K562 (cell line): ENCODE results near the gene CTF1. TPM values are rescaled to one million over a fixed set of nuclear protein-coding genes. Genes with fewer than 3 reads are reported as not detected.

ENCODE experiments used
- CCNT2 ChIP-seq: IDR thresholded peaks from 2 replicates; pipeline ENCODE4 v1.6.1; 2011; ENCODE audit warnings: borderline replicate concordance, low read depth, mild to moderate bottlenecking, moderate library complexity, mixed read lengths, low read length; ENCODE audit not compliant: insufficient read length; ENCODE audit errors: extremely low read depth
- DDX20 ChIP-seq: fragments of 450-650 bp; IDR thresholded peaks from 2 replicates; pipeline ENCODE4 v1.6.1; 2016; ENCODE audit warnings: missing genetic modification characterization, low read depth, mild to moderate bottlenecking, missing compliant biosample characterization, moderate library complexity
- ELF4 ChIP-seq: fragments of 450-650 bp; formaldehyde crosslinking; IDR thresholded peaks from 2 replicates; pipeline ENCODE4 v1.4.0; 2022; ENCODE audit warnings: missing genetic modification characterization
- ETV1 ChIP-seq: fragments of 450-650 bp; conservative IDR thresholded peaks from 2 replicates; pipeline ENCODE4 v1.6.1; 2016; ENCODE audit warnings: missing genetic modification characterization, control low read depth, low read depth, missing compliant biosample characterization
- HDAC8 ChIP-seq: fragments of 450-650 bp; IDR thresholded peaks from 2 replicates; pipeline ENCODE4 v1.6.1; 2016; ENCODE audit warnings: mild to moderate bottlenecking, missing genetic modification characterization, moderate library complexity, missing compliant biosample characterization
- KHSRP ChIP-seq: fragments of 450-650 bp; IDR thresholded peaks from 2 replicates; pipeline ENCODE4 v1.6.1; 2017
- MIER1 ChIP-seq: fragments of 450-650 bp; IDR thresholded peaks from 2 replicates; pipeline ENCODE4 v1.6.1; 2016; ENCODE audit warnings: antibody characterized with exemption, mild to moderate bottlenecking, low read depth
- MTA1 ChIP-seq: fragments of 450-650 bp; IDR thresholded peaks from 2 replicates; pipeline ENCODE4 v1.6.1; 2017; ENCODE audit warnings: borderline replicate concordance
- NR1H2 ChIP-seq: sonication (generic); formaldehyde crosslinking; IDR thresholded peaks from 2 replicates; pipeline ENCODE4 v1.4.0; 2020; ENCODE audit warnings: mild to moderate bottlenecking, missing genetic modification reagents
- PHF8 ChIP-seq: fragments of 200-600 bp; sonication (generic); IDR thresholded peaks from 2 replicates; pipeline ENCODE4 v1.6.1; 2012; ENCODE audit warnings: mixed run types, mild to moderate bottlenecking, inconsistent platforms, low read length, moderate library complexity, borderline replicate concordance
- U2AF2 ChIP-seq: fragments of 200-400 bp; formaldehyde crosslinking; optimal IDR thresholded peaks from 2 replicates; pipeline ENCODE3; 2017; ENCODE audit warnings: low read depth, mild to moderate bottlenecking, low read length
- ZBTB17 ChIP-seq: fragments of 450-650 bp; formaldehyde crosslinking; IDR thresholded peaks from 2 replicates; pipeline ENCODE4 v1.4.0; 2020; ENCODE audit warnings: mild to moderate bottlenecking
- ZC3H4 ChIP-seq: sonication (generic); formaldehyde crosslinking; IDR thresholded peaks from 2 replicates; pipeline ENCODE4 v1.9.0; 2021; ENCODE audit warnings: missing genetic modification reagents, borderline replicate concordance
- ZNF3 ChIP-seq: fragments of 250-450 bp; sonication (Bioruptor Pico); IDR thresholded peaks from 2 replicates; pipeline ENCODE4 v1.5.0; 2021; ENCODE audit warnings: mild to moderate bottlenecking, moderate library complexity
- ZNF584 ChIP-seq: fragments of 200-800 bp; sonication (Bioruptor generic); IDR thresholded peaks from 2 replicates; pipeline ENCODE4 v1.6.1; 2016; ENCODE audit warnings: low read depth, mild to moderate bottlenecking, missing genetic modification characterization, missing compliant biosample characterization
- ZNF589 ChIP-seq: fragments of 200-800 bp; sonication (Bioruptor generic); IDR thresholded peaks from 2 replicates; pipeline ENCODE4 v1.6.1; 2016; ENCODE audit warnings: low read depth, missing genetic modification characterization, missing compliant biosample characterization
- ZNF695 ChIP-seq: fragments of 450-650 bp; formaldehyde crosslinking; IDR thresholded peaks from 2 replicates; pipeline ENCODE4 v1.4.0; 2020; ENCODE audit warnings: mild to moderate bottlenecking, moderate library complexity
- ZNF766 ChIP-seq: fragments of 200-800 bp; sonication (Bioruptor generic); conservative IDR thresholded peaks from 2 replicates; pipeline ENCODE4 v1.6.1; 2016; ENCODE audit warnings: missing genetic modification characterization, missing compliant biosample characterization
- ZSCAN29 ChIP-seq: fragments of 450-650 bp; IDR thresholded peaks from 2 replicates; pipeline ENCODE4 v1.6.1; 2017
- polyA plus RNA-seq, 8 experiments: library from polyadenylated mRNA; depleted of rRNA in 4 of 8; stranded (reverse) in 5 of 8; unstranded in 3 of 8; fragments of >200 nt; fragmentation: Nextera tagmentation in 2 of 8; fragmentation: Illumina TruSeq in 1 of 8; extraction: Ambion mirVana in 2 of 8; extraction: Trizol in 1 of 8; gene quantifications; 2 replicates each; pipeline versions ENCODE4 v1.2.1 to v1.2.3, GENCODE V29; 2011 to 2014; ENCODE audit warnings: inconsistent platforms in 1 of 8, missing spikeins in 1 of 8
- total RNA-seq, 7 experiments: library from RNA; depleted of rRNA in 6 of 7; stranded (reverse); fragments of >200 nt in 6 of 7; fragmentation: Illumina TruSeq in 2 of 7; extraction: Trizol in 2 of 7; gene quantifications; 2 replicates each; pipeline versions ENCODE4 v1.2.1 to v1.2.3, GENCODE V29; 2011 to 2021; ENCODE audit warnings: low replicate concordance in 1 of 7
- TF ChIP-seq, protein P1 (sequence below): fragments of 250-450 bp; sonication (Bioruptor Pico); IDR thresholded peaks from 2 replicates; pipeline ENCODE4 v1.4.0; 2020

The CTF1 gene
- total and polyA plus RNA-seq, 9 of the 15 experiments (the other 6 are each of a cell fraction or from before 2014, with no cell fraction given), result 0.24 to 2.5 (median 0.44) TPM

DNA sequence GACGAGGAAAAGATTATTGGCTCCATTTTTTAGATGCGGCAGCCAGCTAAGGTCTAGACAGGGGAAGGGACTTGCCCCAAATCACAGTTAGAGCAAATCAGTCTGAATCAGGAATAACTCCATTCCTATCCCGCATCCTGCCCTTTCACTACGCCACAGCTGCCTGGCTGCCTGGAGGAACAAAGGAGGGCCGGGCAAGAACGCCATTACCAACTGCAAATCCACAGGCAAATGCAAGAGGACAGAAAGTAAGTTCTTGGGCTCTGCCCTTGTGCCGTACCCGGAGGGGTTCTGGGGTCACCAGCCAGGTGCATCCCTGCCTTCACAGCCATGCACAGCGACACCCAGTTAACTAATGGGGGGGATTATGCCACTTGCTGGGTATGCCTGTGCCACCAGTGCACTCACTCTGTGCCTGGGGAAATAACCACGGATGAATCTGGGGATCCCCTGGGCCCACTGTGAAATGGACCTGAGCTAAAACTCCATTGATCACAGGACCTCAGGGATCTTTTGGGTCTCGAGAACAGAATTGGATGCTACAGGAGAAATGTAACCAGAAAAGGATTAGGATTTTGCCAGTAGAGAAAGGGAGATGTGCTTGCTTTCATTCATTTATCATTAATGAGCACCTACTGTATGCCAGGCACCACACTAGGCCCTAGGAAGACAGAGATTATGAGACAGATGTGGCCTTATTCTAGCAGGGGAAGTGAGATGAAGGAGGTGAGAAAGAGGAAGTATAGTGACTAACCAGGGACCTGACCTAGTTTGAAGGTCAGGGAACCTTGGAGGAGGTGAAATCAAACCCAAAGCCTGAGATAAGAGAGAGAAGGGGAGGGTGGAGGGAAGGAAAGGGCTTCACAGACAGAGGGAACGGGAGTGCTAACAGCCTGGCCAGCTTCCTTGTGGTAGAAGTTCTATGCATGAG is 20.3 kb upstream of the CTF1 start (continued):
- TF ChIP-seq ZNF584, result no peak
- peak; percentile 72; the same call in 1 of the 2 replicates for TF ChIP-seq MTA1
- no peak for TF ChIP-seq ZBTB17
- peak; percentile 65 for TF ChIP-seq ETV1 (tag)
- TF ChIP-seq ELF4, result peak; percentile 63; the same call in 1 of the 2 replicates
- TF ChIP-seq DDX20 (tag), result no peak
- no peak for TF ChIP-seq HDAC8 (tag)
- TF ChIP-seq ZC3H4 (CRISPR knock-in tag), result no peak
- TF ChIP-seq ZNF3 (CRISPR knock-in tag), result no peak
- 0 out of 2 replicates have a peak, but pooled peaks have one; percentile 72 for TF ChIP-seq NR1H2
- TF ChIP-seq CCNT2, result no peak
- no peak for TF ChIP-seq KHSRP
- no peak for TF ChIP-seq ZSCAN29
- TF ChIP-seq ZNF766, result 0 out of 2 replicates have a peak, but pooled peaks have one; percentile 55
- TF ChIP-seq PHF8, result no peak
- TF ChIP-seq, protein P1, sequence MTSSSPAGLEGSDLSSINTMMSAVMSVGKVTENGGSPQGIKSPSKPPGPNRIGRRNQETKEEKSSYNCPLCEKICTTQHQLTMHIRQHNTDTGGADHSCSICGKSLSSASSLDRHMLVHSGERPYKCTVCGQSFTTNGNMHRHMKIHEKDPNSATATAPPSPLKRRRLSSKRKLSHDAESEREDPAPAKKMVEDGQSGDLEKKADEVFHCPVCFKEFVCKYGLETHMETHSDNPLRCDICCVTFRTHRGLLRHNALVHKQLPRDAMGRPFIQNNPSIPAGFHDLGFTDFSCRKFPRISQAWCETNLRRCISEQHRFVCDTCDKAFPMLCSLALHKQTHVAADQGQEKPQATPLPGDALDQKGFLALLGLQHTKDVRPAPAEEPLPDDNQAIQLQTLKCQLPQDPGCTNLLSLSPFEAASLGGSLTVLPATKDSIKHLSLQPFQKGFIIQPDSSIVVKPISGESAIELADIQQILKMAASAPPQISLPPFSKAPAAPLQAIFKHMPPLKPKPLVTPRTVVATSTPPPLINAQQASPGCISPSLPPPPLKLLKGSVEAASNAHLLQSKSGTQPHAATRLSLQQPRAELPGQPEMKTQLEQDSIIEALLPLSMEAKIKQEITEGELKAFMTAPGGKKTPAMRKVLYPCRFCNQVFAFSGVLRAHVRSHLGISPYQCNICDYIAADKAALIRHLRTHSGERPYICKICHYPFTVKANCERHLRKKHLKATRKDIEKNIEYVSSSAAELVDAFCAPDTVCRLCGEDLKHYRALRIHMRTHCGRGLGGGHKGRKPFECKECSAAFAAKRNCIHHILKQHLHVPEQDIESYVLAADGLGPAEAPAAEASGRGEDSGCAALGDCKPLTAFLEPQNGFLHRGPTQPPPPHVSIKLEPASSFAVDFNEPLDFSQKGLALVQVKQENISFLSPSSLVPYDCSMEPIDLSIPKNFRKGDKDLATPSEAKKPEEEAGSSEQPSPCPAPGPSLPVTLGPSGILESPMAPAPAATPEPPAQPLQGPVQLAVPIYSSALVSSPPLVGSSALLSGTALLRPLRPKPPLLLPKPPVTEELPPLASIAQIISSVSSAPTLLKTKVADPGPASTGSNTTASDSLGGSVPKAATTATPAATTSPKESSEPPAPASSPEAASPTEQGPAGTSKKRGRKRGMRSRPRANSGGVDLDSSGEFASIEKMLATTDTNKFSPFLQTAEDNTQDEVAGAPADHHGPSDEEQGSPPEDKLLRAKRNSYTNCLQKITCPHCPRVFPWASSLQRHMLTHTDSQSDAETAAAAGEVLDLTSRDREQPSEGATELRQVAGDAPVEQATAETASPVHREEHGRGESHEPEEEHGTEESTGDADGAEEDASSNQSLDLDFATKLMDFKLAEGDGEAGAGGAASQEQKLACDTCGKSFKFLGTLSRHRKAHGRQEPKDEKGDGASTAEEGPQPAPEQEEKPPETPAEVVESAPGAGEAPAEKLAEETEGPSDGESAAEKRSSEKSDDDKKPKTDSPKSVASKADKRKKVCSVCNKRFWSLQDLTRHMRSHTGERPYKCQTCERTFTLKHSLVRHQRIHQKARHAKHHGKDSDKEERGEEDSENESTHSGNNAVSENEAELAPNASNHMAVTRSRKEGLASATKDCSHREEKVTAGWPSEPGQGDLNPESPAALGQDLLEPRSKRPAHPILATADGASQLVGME (CRISPR knock-in tag), result no peak
- no peak for TF ChIP-seq ZNF589 (CRISPR knock-in tag)
- TF ChIP-seq ZNF695 (CRISPR knock-in tag), result no peak
- no peak for TF ChIP-seq MIER1
- TF ChIP-seq U2AF2, result no peak
